ENCODE results near the gene CTNNBL1. TPM values are rescaled to one million over a fixed set of nuclear protein-coding genes. Genes with fewer than 3 reads are reported as not detected.

The CTNNBL1 gene
- total RNA-seq, 1 experiment from 2014 or later: 49.9 TPM

DNA sequence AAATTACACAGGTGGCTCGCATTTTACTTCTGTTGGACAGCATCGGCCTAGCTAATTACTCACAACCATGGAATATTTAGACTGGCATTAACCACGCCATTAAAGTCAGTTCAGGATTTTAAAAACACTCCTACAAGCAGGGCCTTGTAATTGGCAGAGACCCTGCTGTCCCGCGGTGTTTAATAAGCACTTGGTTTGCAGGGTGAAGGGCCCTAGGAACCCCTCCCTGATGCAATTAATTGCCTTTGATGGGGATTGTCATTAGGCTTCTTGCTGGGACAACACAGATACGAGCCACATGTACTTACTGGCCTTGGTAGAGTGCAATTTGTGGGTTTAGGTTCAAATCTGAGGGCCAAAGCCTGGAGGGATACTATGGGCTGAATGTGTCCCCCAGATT lies 201.3 kb downstream of the CTNNBL1 start:
- Histone ChIP-seq H2AFZ (ENCODE audit: low read length) (no peak overlapping the region), H4K20me1 (ENCODE audit: low read length) (no peaks in the 10 kb centered on the region), H3K4me2 (ENCODE audit: low read length) (no peak overlapping the region), H3K9me3 (ENCODE audit: low read length) (no peaks in the 10 kb centered on the region), H3K79me2 (ENCODE audit: low read length) (no peaks in the 10 kb centered on the region), H3K9me2 (replicated peaks; ENCODE audit: low read length) (no peaks in the 10 kb centered on the region), H3K4me1 (ENCODE audit: insufficient read depth, low read length) (no peaks in the 10 kb centered on the region), H3K27ac (ENCODE audit: low read length) (no peak overlapping the region), H3F3A (ENCODE audit: low read length, unreplicated experiment) (no peaks in the 10 kb centered on the region), H3K9ac (ENCODE audit: low read length) (no peak overlapping the region), H3K27me3 (ENCODE audit: low read length) (no peaks in the 10 kb centered on the region), H3K36me3 (ENCODE audit: low read depth, low read length) (no peaks in the 10 kb centered on the region), H3K4me3 (ENCODE audit: low read length) (no peak overlapping the region)
- TF ChIP-seq EZH2 (IDR thresholded peaks at IDR 0.05; ENCODE audit: low read length, unreplicated experiment): no peak
- no peak for TF ChIP-seq EZH2phosphoT487 (IDR thresholded peaks at IDR 0.05; ENCODE audit: borderline replicate concordance, low read length)
- TF ChIP-seq, protein P1, sequence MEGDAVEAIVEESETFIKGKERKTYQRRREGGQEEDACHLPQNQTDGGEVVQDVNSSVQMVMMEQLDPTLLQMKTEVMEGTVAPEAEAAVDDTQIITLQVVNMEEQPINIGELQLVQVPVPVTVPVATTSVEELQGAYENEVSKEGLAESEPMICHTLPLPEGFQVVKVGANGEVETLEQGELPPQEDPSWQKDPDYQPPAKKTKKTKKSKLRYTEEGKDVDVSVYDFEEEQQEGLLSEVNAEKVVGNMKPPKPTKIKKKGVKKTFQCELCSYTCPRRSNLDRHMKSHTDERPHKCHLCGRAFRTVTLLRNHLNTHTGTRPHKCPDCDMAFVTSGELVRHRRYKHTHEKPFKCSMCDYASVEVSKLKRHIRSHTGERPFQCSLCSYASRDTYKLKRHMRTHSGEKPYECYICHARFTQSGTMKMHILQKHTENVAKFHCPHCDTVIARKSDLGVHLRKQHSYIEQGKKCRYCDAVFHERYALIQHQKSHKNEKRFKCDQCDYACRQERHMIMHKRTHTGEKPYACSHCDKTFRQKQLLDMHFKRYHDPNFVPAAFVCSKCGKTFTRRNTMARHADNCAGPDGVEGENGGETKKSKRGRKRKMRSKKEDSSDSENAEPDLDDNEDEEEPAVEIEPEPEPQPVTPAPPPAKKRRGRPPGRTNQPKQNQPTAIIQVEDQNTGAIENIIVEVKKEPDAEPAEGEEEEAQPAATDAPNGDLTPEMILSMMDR (conservative IDR thresholded peaks at IDR 0.05; ENCODE audit: low read depth, low read length): no peak
- ChIA-PET POLR2A (ENCODE audit: unreplicated experiment) (no interaction called here), CTCF (no interaction called here)
- BruUV-seq (replicated peaks): no TSS peak
- DNase-seq (no peak), ATAC-seq (no peak)
- intact Hi-C loops (cut with micrococcal nuclease): no loop called here

DNA sequence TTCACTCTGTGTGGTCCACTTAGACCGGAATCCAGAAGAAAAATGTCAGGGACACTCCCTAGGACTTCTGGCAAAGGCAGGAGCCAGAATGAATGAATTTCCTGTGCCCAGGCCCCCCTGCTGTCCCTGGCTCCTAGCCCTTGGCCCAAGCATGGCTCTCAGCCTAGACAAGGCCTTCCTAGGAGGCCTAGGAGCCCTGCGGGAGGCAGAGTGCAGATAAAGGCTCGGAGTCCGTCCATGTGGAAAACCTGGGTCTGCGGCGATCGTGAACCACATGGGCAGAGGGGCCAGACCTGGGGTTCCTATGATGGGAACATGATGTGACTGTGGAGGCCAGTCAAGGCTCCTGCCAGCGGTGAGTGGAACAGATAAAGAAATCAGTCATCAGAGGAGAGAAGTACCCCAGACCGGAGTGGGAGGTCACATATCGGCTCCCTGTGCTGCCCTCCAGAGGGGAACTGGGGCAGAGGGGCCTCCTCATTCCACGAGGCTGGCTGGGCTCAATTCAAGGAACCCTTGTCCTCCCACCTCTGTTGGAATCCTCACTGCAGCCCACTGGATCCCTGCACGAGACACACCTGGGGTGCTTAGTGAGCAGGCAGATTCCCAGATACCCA lies 203.2 kb downstream of the CTNNBL1 start:
- intact Hi-C loops (cut with micrococcal nuclease): no loop called here
- Histone ChIP-seq H3K9me2 (replicated peaks; ENCODE audit: low read length) (no peaks in the 10 kb centered on the region), H3K36me3 (ENCODE audit: low read depth, low read length) (no peaks in the 10 kb centered on the region), H3F3A (ENCODE audit: low read length, unreplicated experiment) (no peaks in the 10 kb centered on the region), H2AFZ (ENCODE audit: low read length) (no peak overlapping the region), H3K27me3 (ENCODE audit: low read length) (no peaks in the 10 kb centered on the region), H3K9me3 (ENCODE audit: low read length) (no peaks in the 10 kb centered on the region), H3K4me3 (ENCODE audit: low read length) (no peak overlapping the region), H3K4me1 (ENCODE audit: insufficient read depth, low read length) (no peaks in the 10 kb centered on the region), H3K79me2 (ENCODE audit: low read length) (no peaks in the 10 kb centered on the region), H3K4me2 (ENCODE audit: low read length) (no peak overlapping the region), H3K9ac (ENCODE audit: low read length) (no peak overlapping the region), H3K27ac (ENCODE audit: low read length) (no peak overlapping the region), H4K20me1 (ENCODE audit: low read length) (no peaks in the 10 kb centered on the region)
- no TSS peak for BruUV-seq (replicated peaks)
- POLR2A ChIA-PET (ENCODE audit: unreplicated experiment): no interaction called here
- no peak for ATAC-seq
- no peak for DNase-seq
- TF ChIP-seq EZH2 (IDR thresholded peaks at IDR 0.05; ENCODE audit: low read length, unreplicated experiment) (no peak), EZH2phosphoT487 (IDR thresholded peaks at IDR 0.05; ENCODE audit: borderline replicate concordance, low read length) (no peak)
- TF ChIP-seq, protein P1 (conservative IDR thresholded peaks at IDR 0.05; ENCODE audit: low read depth, low read length): 0 out of 2 replicates have a peak, but pooled peaks have one; percentile 27
- CTCF ChIA-PET: no interaction called here
